Fibroblast of lung (primary cell): Measurements from ENCODE around the gene UACA. TPM values are rescaled to one million over a fixed set of nuclear protein-coding genes. Genes with fewer than 3 reads are reported as not detected.
A peak's percentile ranks its signal among the peaks of the same experiment; 100 is the strongest.

Experiments used
- DNase-seq, 2 donors: peaks; one replicate each; pipeline versions ENCODE4 v3.0.0 to v3.0.0-alpha.2; 2010; ENCODE audit warnings: low read depth in 2 of 2
- H2AFZ ChIP-seq: 2 replicates; pipeline ENCODE4 v1.5.1; 2012; ENCODE audit warnings: low read length, control low read depth, inconsistent platforms
- H3K27ac ChIP-seq: 2 replicates; pipeline ENCODE4 v1.5.1; 2011; ENCODE audit warnings: low read length, control low read depth; ENCODE audit not compliant: insufficient read depth
- H3K27me3 ChIP-seq: 2 replicates; pipeline ENCODE4 v1.5.1; 2011; ENCODE audit warnings: mild to moderate bottlenecking, low read length; ENCODE audit not compliant: control insufficient read depth, insufficient read depth
- H3K36me3 ChIP-seq: 2 replicates; pipeline ENCODE4 v1.5.1; 2011; ENCODE audit warnings: low read length; ENCODE audit not compliant: control insufficient read depth, insufficient read depth
- H3K4me1 ChIP-seq: 2 replicates; pipeline ENCODE4 v1.5.1; 2011; ENCODE audit warnings: low read length; ENCODE audit not compliant: control insufficient read depth, insufficient read depth; ENCODE audit errors: extremely low read depth
- H3K4me2 ChIP-seq: 2 replicates; pipeline ENCODE4 v1.5.1; 2011; ENCODE audit warnings: low read length, control low read depth; ENCODE audit not compliant: insufficient read depth; ENCODE audit errors: extremely low read depth
- H3K4me3 ChIP-seq, 4 experiments: fragments of 200-600 bp in 1 of 4; sonication (generic) in 1 of 4; replicated peaks in 1 of 4; 2 replicates each; pipeline ENCODE4 v1.5.1; 2011 to 2016; ENCODE audit warnings: low read length in 4 of 4, low read depth in 3 of 4, mild to moderate bottlenecking in 3 of 4, control low read depth in 2 of 4, inconsistent platforms in 1 of 4, mixed read lengths in 1 of 4; ENCODE audit not compliant: insufficient read depth in 1 of 4; ENCODE audit errors: control extremely low read depth in 1 of 4
- H3K79me2 ChIP-seq: 2 replicates; pipeline ENCODE4 v1.5.1; 2012; ENCODE audit warnings: mild to moderate bottlenecking, low read length, inconsistent platforms; ENCODE audit not compliant: control insufficient read depth, insufficient read depth
- H3K9ac ChIP-seq: 2 replicates; pipeline ENCODE4 v1.5.1; 2011; ENCODE audit warnings: mild to moderate bottlenecking, low read length, control low read depth; ENCODE audit not compliant: insufficient read depth
- H3K9me3 ChIP-seq: 2 replicates; pipeline ENCODE4 v1.5.1; 2012; ENCODE audit warnings: low read depth, low read length; ENCODE audit not compliant: control insufficient read depth, insufficient read depth
- H4K20me1 ChIP-seq: 2 replicates; pipeline ENCODE4 v1.5.1; 2011; ENCODE audit warnings: low read length; ENCODE audit not compliant: control insufficient read depth, insufficient read depth; ENCODE audit errors: extremely low read depth
- EZH2 ChIP-seq: IDR thresholded peaks from 2 replicates; pipeline ENCODE4 v1.5.1; 2012; ENCODE audit warnings: low read length, control low read depth, mild to moderate bottlenecking; ENCODE audit errors: missing control alignments
- polyA plus RNA-seq, 2 donors: library from polyadenylated mRNA; depleted of rRNA in 1 of 2; stranded (reverse) in 1 of 2; unstranded in 1 of 2; fragments of >200 nt; gene quantifications; 2 replicates each; pipeline ENCODE4 v1.2.1, GENCODE V29; 2011 to 2012; ENCODE audit warnings: missing spikeins in 1 of 2
- total RNA-seq: library from RNA; depleted of rRNA; stranded (reverse); fragments of >200 nt; gene quantifications from 2 replicates; pipeline ENCODE4 v1.2.1, GENCODE V29; 2014
- TF ChIP-seq, protein P1 (sequence below), 2 donors: IDR thresholded peaks in 1 of 2; conservative IDR thresholded peaks in 1 of 2; 1 replicate in 1 of 2; 2 replicates in 1 of 2; pipeline ENCODE4 v1.5.1; 2011 to 2012; ENCODE audit warnings: low read length in 2 of 2, control low read depth in 1 of 2, inconsistent platforms in 1 of 2, low read depth in 1 of 2, mild to moderate bottlenecking in 1 of 2

The UACA gene
- total and polyA plus RNA-seq, 2 donors (not counting 1 experiment from before 2014, with no cell fraction given), result 170 to 187 TPM

DNA sequence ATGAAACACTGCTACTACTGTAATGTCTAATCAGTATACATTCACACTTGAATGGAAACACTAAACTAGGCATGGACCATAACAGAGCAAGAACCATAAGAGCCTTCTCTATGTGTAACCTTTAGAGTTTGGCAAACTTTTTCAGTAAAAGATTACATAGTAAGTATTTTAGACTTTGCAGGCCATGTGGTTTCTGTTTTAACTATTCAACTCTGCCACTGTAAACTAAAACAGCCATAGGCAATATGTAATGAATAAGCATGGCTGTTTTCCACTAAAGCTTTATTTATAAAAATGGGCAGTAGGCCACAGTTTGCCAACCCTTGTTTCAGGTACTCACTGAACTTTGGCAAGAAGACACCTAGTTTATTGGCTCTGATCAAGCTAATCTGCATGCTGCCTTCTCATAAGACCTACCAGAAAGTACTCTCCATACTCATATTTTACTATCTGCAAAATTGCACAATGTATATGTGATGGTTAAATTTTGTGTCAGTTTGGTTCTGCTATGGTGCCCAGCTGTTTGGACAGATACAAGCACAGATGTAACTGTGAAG, 46.0 kb downstream of the UACA start:
- no peak overlapping the region for H2AFZ ChIP-seq
- H3K4me3 ChIP-seq, result no peak overlapping the region
- H3K4me2 ChIP-seq, result peak overlapping the region; percentile 15
- H3K79me2 ChIP-seq, result peaks cover 89% of the 10 kb centered on the region
- TF ChIP-seq, protein P1, sequence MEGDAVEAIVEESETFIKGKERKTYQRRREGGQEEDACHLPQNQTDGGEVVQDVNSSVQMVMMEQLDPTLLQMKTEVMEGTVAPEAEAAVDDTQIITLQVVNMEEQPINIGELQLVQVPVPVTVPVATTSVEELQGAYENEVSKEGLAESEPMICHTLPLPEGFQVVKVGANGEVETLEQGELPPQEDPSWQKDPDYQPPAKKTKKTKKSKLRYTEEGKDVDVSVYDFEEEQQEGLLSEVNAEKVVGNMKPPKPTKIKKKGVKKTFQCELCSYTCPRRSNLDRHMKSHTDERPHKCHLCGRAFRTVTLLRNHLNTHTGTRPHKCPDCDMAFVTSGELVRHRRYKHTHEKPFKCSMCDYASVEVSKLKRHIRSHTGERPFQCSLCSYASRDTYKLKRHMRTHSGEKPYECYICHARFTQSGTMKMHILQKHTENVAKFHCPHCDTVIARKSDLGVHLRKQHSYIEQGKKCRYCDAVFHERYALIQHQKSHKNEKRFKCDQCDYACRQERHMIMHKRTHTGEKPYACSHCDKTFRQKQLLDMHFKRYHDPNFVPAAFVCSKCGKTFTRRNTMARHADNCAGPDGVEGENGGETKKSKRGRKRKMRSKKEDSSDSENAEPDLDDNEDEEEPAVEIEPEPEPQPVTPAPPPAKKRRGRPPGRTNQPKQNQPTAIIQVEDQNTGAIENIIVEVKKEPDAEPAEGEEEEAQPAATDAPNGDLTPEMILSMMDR (conservative IDR thresholded peaks at IDR 0.05 in 1 of 2, IDR thresholded peaks at IDR 0.05 in 1 of 2; ENCODE audit: low read depth in 1 of 2, low read length in 2 of 2), result no peak
- no peak for TF ChIP-seq EZH2
- no peak overlapping the region for H3K27ac ChIP-seq
- H3K36me3 ChIP-seq, result peaks cover 2% of the 10 kb centered on the region
- peak in 1 of 2 donors; percentile 42 for DNase-seq
- H4K20me1 ChIP-seq, result peaks cover 4% of the 10 kb centered on the region
- no peak overlapping the region for H3K9ac ChIP-seq
- H3K9me3 ChIP-seq, result no peaks in the 10 kb centered on the region
- H3K27me3 ChIP-seq, result no peaks in the 10 kb centered on the region
- H3K4me1 ChIP-seq, result peaks cover 20% of the 10 kb centered on the region

DNA sequence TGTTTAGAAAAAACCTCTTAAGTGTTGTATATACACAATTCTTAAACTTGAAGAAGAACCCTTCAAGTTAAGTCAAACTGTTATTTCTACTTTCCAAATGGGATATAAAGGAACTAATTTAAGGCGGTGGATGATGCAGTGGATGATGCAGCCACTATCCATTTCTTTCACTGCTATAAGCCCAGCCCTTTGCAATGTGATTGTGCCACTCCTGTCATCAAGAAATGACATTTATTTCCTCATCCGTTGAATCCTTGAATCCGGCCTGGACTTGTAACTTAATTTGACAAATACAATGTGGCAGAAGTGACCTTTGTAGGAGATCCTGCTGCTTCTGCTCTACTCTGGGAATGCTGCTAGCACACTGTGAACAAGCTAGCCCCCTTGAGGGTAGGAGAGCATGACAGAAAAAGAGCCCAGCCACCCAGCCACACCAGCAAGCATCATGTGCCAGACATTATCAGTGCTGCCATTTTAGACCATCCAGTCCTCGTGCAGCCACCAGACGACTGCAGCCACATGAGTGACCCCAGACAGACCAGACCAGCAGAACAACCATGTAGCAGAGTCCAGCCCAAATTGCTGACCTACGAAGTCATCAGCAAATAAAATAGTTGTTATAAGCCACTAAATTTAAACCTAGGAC, 47.4 kb downstream of the UACA start:
- peaks cover 2% of the 10 kb centered on the region for H3K36me3 ChIP-seq
- H2AFZ ChIP-seq, result no peak overlapping the region
- H3K27me3 ChIP-seq, result no peaks in the 10 kb centered on the region
- H3K9me3 ChIP-seq, result no peaks in the 10 kb centered on the region
- no peak overlapping the region for H3K4me3 ChIP-seq
- peaks cover 91% of the 10 kb centered on the region for H3K79me2 ChIP-seq
- no peak overlapping the region for H3K9ac ChIP-seq
- TF ChIP-seq EZH2, result no peak
- TF ChIP-seq, protein P1 (conservative IDR thresholded peaks at IDR 0.05 in 1 of 2, IDR thresholded peaks at IDR 0.05 in 1 of 2; ENCODE audit: low read depth in 1 of 2, low read length in 2 of 2), result no peak
- peak in 1 of 2 donors; percentile 75 for DNase-seq
- peaks cover 4% of the 10 kb centered on the region for H4K20me1 ChIP-seq
- no peak overlapping the region for H3K4me2 ChIP-seq
- H3K4me1 ChIP-seq, result peaks cover 22% of the 10 kb centered on the region
- H3K27ac ChIP-seq, result no peak overlapping the region

DNA sequence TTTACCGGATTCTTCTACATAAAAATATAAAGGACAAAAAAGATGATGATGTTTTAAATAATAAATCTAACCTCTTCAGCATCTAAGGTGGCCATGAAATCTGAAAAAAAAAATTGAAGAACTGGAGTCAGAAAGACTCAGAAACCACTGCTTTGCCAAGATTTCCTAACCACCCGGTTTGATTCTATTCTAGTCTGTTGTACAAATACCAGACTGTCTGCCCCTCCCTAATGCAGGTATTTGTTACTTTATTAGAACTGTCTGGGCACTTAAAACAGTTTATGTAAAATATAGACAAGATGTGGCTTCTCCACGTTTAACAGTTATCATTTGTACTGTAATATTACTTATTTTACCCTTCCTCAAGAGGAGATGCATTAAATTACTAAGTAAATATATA, 48.8 kb downstream of the UACA start:
- peaks cover 2% of the 10 kb centered on the region for H3K36me3 ChIP-seq
- H3K9ac ChIP-seq, result no peak overlapping the region
- no peaks in the 10 kb centered on the region for H3K27me3 ChIP-seq
- H3K79me2 ChIP-seq, result peaks cover 91% of the 10 kb centered on the region
- H3K9me3 ChIP-seq, result no peaks in the 10 kb centered on the region
- H3K4me3 ChIP-seq, result no peak overlapping the region
- peak overlapping the region; percentile 18 for H3K27ac ChIP-seq
- no peak for TF ChIP-seq EZH2
- TF ChIP-seq, protein P1 (conservative IDR thresholded peaks at IDR 0.05 in 1 of 2, IDR thresholded peaks at IDR 0.05 in 1 of 2; ENCODE audit: low read depth in 1 of 2, low read length in 2 of 2), result no peak
- H3K4me1 ChIP-seq, result peaks cover 20% of the 10 kb centered on the region
- H2AFZ ChIP-seq, result no peak overlapping the region
- peaks cover 4% of the 10 kb centered on the region for H4K20me1 ChIP-seq
- DNase-seq, result peak in 1 of 2 donors; percentile 80
- H3K4me2 ChIP-seq, result peak overlapping the region; percentile 29
